ENCODE results near the gene C7orf57.

DNA sequence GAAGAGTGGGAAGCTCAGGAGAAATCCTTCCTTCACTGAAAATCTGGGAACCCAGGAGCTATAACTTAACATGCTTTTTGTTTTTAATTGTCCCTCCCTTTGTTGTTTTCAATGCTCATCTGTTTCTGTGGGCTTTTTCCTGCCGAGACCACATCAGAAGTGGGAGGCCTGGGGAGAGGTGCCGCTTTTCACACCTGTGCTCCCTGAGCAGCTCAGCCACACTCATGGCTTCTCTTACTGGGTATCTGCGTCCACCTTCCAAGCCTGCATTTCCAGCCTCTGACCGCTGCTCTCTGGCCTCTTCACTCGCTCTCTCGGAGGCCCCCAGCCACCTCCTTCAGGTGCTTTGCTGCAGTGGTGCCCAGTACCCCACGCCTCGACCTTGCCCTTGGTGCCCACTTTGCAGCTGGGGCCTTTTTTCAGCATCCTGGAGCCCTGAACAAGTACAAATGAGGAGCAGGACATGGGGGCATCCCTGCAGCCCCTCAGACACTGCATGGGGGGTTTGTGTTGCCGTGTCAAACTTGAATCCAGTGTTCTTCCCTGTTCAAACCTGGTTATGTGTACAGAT is 9.9 kb downstream of the C7orf57 start:
- TF ChIP-seq POLR2A (IDR thresholded peaks at IDR 0.05) = no peak
- TF ChIP-seq, protein P1, sequence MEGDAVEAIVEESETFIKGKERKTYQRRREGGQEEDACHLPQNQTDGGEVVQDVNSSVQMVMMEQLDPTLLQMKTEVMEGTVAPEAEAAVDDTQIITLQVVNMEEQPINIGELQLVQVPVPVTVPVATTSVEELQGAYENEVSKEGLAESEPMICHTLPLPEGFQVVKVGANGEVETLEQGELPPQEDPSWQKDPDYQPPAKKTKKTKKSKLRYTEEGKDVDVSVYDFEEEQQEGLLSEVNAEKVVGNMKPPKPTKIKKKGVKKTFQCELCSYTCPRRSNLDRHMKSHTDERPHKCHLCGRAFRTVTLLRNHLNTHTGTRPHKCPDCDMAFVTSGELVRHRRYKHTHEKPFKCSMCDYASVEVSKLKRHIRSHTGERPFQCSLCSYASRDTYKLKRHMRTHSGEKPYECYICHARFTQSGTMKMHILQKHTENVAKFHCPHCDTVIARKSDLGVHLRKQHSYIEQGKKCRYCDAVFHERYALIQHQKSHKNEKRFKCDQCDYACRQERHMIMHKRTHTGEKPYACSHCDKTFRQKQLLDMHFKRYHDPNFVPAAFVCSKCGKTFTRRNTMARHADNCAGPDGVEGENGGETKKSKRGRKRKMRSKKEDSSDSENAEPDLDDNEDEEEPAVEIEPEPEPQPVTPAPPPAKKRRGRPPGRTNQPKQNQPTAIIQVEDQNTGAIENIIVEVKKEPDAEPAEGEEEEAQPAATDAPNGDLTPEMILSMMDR (IDR thresholded peaks at IDR 0.05) = no peak
- no peak for TF ChIP-seq POLR2AphosphoS5 (IDR thresholded peaks at IDR 0.05)
